ENCODE results near the gene MRPL2. TPM values are rescaled to one million over a fixed set of nuclear protein-coding genes. Genes with fewer than 3 reads are reported as not detected.
"Not testable (repeated sequence)": the region's sequence is repeated elsewhere in the genome, so short reads cannot be mapped to it uniquely, and the experiment has no call there.

The MRPL2 gene
- total RNA-seq, 1 donor from 2014 or later = 17.3 TPM

- no peak for DNase-seq
Measured at GRCh38 chr6:43052842-43053544, 6.2 kb downstream of the MRPL2 start.

GRCh38 chr6:43052225-43052841 lies 6.9 kb downstream of the MRPL2 start:
- DNase-seq = no peak

- no peak for DNase-seq
Measured at GRCh38 chr6:43050981-43051380, 8.3 kb downstream of the MRPL2 start.

- no peak for DNase-seq
Measured at GRCh38 chr6:43047998-43048397, 11.2 kb downstream of the MRPL2 start.

GRCh38 chr6:43045371-43045930 lies 13.8 kb downstream of the MRPL2 start:
- DNase-seq = no peak

- DNase-seq = no peak
Measured at GRCh38 chr6:43043310-43043709, 15.9 kb downstream of the MRPL2 start.

GRCh38 chr6:43041475-43041874 lies 17.8 kb downstream of the MRPL2 start:
- DNase-seq = not testable (repeated sequence)

- no peak for DNase-seq
Measured at GRCh38 chr6:43040542-43041257, 18.5 kb downstream of the MRPL2 start.

GRCh38 chr6:43038727-43039126 lies 20.5 kb downstream of the MRPL2 start:
- DNase-seq = no peak

GRCh38 chr6:43037706-43038105 lies 21.5 kb downstream of the MRPL2 start:
- DNase-seq = no peak

GRCh38 chr6:43037197-43037596 lies 22.0 kb downstream of the MRPL2 start:
- DNase-seq = no peak

GRCh38 chr6:43036712-43037111 lies 22.5 kb downstream of the MRPL2 start:
- no peak for DNase-seq

- DNase-seq = no peak
Measured at GRCh38 chr6:43035495-43036194, 23.6 kb downstream of the MRPL2 start.

GRCh38 chr6:43034190-43034525 lies 25.1 kb downstream of the MRPL2 start:
- no peak for DNase-seq

GRCh38 chr6:43033496-43034189 lies 25.6 kb downstream of the MRPL2 start:
- no peak for DNase-seq

GRCh38 chr6:43032326-43032725 lies 26.9 kb downstream of the MRPL2 start:
- DNase-seq = no peak

GRCh38 chr6:43029120-43029519 lies 30.1 kb downstream of the MRPL2 start:
- DNase-seq = no peak

GRCh38 chr6:43026365-43026764 lies 32.9 kb downstream of the MRPL2 start:
- no peak for DNase-seq

GRCh38 chr6:43024436-43024835 lies 34.8 kb downstream of the MRPL2 start:
- DNase-seq = no peak

GRCh38 chr6:43021270-43022047 lies 37.8 kb downstream of the MRPL2 start, which contains the start of gene RRP36:
Gene RRP36 (plus strand): TSS chr6:43021623. CDS start chr6:43021655, 32 bp downstream.
- DNase-seq = peak; percentile 58

- DNase-seq = no peak
Measured at GRCh38 chr6:43020847-43021246, 38.4 kb downstream of the MRPL2 start.
